ENCODE results near the gene ATP2B1.

DNA sequence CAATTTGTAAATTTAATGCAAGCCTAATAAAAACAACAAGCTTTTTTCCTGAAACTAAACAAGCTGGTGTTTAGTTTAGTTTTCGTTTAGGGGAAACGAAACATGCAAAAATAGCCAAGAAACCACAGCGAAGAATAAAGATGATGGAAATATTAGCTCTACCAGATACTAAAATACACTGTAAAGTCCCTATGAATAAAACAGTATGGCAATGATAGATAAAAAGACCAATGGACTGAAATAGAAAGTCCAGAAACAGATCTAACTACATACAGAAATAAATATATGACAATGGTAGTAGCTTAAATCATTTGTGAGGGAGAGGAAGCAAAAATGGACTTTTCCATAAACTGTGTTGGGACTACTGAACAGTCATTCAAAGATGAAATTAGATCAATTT, 26.4 kb downstream of the ATP2B1 start:
- no peak for TF ChIP-seq ZNF629 (tag by site-specific recombination; IDR thresholded peaks at IDR 0.05)
- no peak for TF ChIP-seq BCL11A (tag by site-specific recombination; IDR thresholded peaks at IDR 0.05; ENCODE audit: low read depth)

Measured in HEK293 (cell line).